Measurements from ENCODE around the gene IGFBPL1. TPM values are rescaled to one million over a fixed set of nuclear protein-coding genes. Genes with fewer than 3 reads are reported as not detected.

Gene IGFBPL1
- total RNA-seq, 2 experiments from 2014 or later, result not detected

- Histone ChIP-seq H3K4me1 (ENCODE audit: insufficient read depth, low read length, poor library complexity, severe bottlenecking) (no peaks in the 10 kb centered on the region), H3K9me2 (ENCODE audit: insufficient read depth, low read length) (no peaks in the 10 kb centered on the region), H3K36me3 (ENCODE audit: insufficient read depth, low read length) (no peaks in the 10 kb centered on the region), H3K79me2 (ENCODE audit: insufficient read depth, low read depth, low read length) (no peaks in the 10 kb centered on the region), H4K20me1 (ENCODE audit: insufficient read depth, low read length) (no peaks in the 10 kb centered on the region), H3K9me3 (ENCODE audit: low read length) (no peaks in the 10 kb centered on the region), H2AFZ (ENCODE audit: low read length) (no peak overlapping the region), H3K4me2 (ENCODE audit: low read length) (peak overlapping the region; percentile 55; the same call in 1 of the 2 replicates), H3K27ac (ENCODE audit: low read depth, low read length, poor library complexity, severe bottlenecking) (no peak overlapping the region), H3K4me3 (ENCODE audit: low read depth, low read length, poor library complexity, severe bottlenecking) (peak overlapping the region; percentile 37)
- DNase-seq (ENCODE audit: low spot score), result no peak
- intact Hi-C loops (cut with micrococcal nuclease; ENCODE audit: unreplicated experiment), result no loop called here
- ChIA-PET POLR2A (interaction anchor here (0.6 kb wide), 1 partner anchor 20 kb away, joined by 3 read pairs; no protein-coding TSS in a partner anchor), CTCF (ENCODE audit: unreplicated experiment) (no interaction called here)
- TF ChIP-seq CTCF (conservative IDR thresholded peaks at IDR 0.05; ENCODE audit: low read length), result no peak
- no peak for TF ChIP-seq EZH2phosphoT487 (IDR thresholded peaks at IDR 0.05; ENCODE audit: borderline replicate concordance, low read depth, low read length)
- no TSS peak for BruUV-seq (replicated peaks)
Measured at GRCh38 chr9:38393128-38393796, 31.0 kb downstream of the IGFBPL1 start.

- no TSS peak for BruUV-seq (replicated peaks)
- DNase-seq (ENCODE audit: low spot score), result no peak
- TF ChIP-seq EZH2phosphoT487 (IDR thresholded peaks at IDR 0.05; ENCODE audit: borderline replicate concordance, low read depth, low read length) (no peak), CTCF (conservative IDR thresholded peaks at IDR 0.05; ENCODE audit: low read length) (no peak)
- H3K4me1 ChIP-seq (ENCODE audit: insufficient read depth, low read length, poor library complexity, severe bottlenecking), result no peaks in the 10 kb centered on the region
- ChIA-PET POLR2A (no interaction called here), CTCF (ENCODE audit: unreplicated experiment) (no interaction called here)
- no peaks in the 10 kb centered on the region for H4K20me1 ChIP-seq (ENCODE audit: insufficient read depth, low read length)
- no peak within 1 kb of the TSS for H2AFZ ChIP-seq (ENCODE audit: low read length)
- H3K79me2 ChIP-seq (ENCODE audit: insufficient read depth, low read depth, low read length), result no peaks in the 10 kb centered on the region
- intact Hi-C loops (cut with micrococcal nuclease; ENCODE audit: unreplicated experiment), result no loop called here
- H3K4me2 ChIP-seq (ENCODE audit: low read length), result peak within 1 kb of the TSS; percentile 55; the same call in 1 of the 2 replicates
- H3K9me2 ChIP-seq (ENCODE audit: insufficient read depth, low read length), result no peaks in the 10 kb centered on the region
- H3K27ac ChIP-seq (ENCODE audit: low read depth, low read length, poor library complexity, severe bottlenecking), result no peak within 1 kb of the TSS
- H3K36me3 ChIP-seq (ENCODE audit: insufficient read depth, low read length), result no peaks in the 10 kb centered on the region
- no peaks in the 10 kb centered on the region for H3K9me3 ChIP-seq (ENCODE audit: low read length)
- peak within 1 kb of the TSS; percentile 37 for H3K4me3 ChIP-seq (ENCODE audit: low read depth, low read length, poor library complexity, severe bottlenecking)
Measured at GRCh38 chr9:38392235-38393127, 31.8 kb downstream of the IGFBPL1 start, which contains the start of gene ALDH1B1. ALDH1B1 (plus strand) TSS chr9:38392702; CDS start chr9:38395749, 3,047 bp downstream.
